Fibroblast of pulmonary artery (primary cell): ENCODE measurements around the gene GNAZ.
"Not testable (repeated sequence)": the region's sequence is repeated elsewhere in the genome, so short reads cannot be mapped to it uniquely, and the experiment has no call there.

Source experiments
- DNase-seq: peaks from one replicate; pipeline ENCODE4 v3.0.0-alpha.2; 2010; ENCODE audit warnings: low read depth
- H3K4me3 ChIP-seq: replicated peaks from 2 replicates; pipeline ENCODE4 v1.5.1; 2011; ENCODE audit warnings: low read depth, mild to moderate bottlenecking, control low read depth, low read length, moderate library complexity
- TF ChIP-seq, protein P1 (sequence below): IDR thresholded peaks from 2 replicates; pipeline ENCODE4 v1.5.1; 2011; ENCODE audit warnings: mild to moderate bottlenecking, control low read depth, low read length, inconsistent platforms; ENCODE audit errors: missing control alignments

The GNAZ gene

DNA sequence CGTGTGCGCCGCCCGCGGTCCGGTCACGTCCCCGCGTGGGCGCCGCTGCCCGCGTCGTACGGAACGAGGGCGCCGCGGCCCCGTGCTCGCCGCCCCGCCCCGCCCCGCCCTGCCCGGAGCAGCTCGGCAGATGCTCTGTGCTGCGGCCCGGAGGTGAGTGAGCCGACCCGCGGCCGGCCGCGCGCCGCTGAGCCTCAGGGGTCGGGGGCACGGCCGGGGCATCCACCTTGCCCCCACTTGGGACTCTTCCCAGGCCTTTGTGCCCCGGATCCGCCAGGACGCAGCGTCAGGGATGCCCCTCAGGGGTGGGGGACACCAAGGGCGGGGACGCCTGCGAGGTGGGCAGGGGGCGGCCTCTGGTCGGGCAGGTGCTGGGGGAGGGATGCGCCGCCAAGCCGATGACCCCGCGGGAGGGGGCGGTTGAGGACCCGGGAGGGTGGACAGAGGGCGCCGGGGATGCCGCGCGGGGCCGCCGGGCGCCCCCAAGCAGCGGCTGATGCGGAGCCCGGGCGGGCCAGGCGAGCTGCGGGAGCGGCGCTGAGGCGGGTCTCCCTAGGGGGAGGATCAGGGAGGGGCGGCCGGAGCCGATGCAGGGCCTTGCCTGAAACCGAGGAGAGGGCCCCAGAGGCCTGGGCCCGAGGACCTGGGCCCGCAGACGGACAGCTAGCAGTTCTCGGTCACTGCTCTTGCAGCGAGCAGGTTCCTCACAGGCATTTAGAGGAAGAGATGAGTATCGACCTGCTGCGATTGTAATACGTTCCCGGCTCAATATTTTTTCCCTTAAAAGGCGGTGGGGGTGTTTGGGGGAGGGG is at the start of gene GNAZ:
GNAZ (plus strand) TSS at position 102 of the 812 bp plus-strand sequence. CDS start 25,177 bp downstream, outside the sequence.
- peak within 1 kb of the TSS; percentile 55 for H3K4me3 ChIP-seq
- no peak for DNase-seq
- TF ChIP-seq, protein P1, sequence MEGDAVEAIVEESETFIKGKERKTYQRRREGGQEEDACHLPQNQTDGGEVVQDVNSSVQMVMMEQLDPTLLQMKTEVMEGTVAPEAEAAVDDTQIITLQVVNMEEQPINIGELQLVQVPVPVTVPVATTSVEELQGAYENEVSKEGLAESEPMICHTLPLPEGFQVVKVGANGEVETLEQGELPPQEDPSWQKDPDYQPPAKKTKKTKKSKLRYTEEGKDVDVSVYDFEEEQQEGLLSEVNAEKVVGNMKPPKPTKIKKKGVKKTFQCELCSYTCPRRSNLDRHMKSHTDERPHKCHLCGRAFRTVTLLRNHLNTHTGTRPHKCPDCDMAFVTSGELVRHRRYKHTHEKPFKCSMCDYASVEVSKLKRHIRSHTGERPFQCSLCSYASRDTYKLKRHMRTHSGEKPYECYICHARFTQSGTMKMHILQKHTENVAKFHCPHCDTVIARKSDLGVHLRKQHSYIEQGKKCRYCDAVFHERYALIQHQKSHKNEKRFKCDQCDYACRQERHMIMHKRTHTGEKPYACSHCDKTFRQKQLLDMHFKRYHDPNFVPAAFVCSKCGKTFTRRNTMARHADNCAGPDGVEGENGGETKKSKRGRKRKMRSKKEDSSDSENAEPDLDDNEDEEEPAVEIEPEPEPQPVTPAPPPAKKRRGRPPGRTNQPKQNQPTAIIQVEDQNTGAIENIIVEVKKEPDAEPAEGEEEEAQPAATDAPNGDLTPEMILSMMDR = no peak

DNA sequence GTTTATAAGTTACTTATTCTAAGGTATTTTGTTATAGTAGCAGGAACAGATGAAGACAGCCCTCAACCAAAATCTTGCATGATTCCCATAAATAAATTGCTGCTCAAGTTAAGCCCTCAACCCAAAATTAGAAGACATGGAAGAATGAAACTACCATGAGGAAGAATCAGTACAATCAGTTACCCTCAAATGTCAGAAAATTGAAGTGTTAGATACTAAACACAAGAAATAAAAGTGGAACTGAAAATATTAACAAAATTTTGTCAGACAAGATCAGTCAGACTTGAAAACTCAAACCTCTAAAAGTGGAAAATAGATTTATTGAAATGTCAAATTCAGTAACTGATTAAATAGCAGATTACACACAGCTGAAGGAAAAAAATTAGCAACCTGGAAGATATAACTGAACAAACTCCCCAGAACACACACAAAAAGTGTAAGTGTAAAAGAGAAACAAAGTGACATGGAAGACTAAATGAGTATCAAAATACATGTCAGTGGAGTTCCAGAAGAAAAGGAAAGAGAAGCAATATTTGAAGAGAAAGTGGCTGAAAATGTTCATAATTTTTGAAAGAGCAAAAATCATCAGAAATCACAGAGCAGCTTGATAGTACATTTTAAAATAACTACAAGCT is 49.5 kb upstream of the GNAZ start:
- H3K4me3 ChIP-seq = no peak overlapping the region
- DNase-seq = no peak
- TF ChIP-seq, protein P1 = no peak

DNA sequence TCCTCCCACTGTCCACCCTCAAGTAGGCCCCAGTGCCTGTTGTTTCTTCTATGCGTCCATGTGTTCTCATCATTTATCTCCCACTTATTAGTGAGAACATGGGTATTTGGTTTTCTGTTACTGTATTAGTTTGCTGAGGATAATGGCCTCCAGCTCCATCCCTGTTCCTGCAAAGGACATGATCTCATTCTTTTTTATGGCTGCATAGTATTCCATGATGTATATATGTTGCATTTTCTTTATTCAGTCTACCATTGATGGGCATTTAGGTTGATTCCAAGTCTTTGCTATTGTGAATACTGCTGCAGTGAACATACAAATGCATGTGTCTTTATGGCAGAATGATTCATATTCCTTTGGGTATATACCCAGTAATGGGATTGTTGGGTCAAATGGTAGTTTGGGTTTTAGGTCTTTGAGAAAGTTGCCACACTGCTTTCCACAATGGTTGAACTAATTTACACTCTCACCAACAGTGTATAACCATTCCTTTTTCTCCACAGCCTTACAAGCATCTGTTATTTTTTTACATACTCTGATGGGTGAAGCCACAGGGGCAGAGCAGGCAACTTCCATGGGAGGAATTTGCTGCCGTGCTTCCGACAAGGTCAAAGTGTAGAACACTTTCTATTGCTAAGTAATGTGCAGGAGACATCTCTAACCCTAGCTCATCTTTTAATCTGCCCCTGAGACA is 48.5 kb upstream of the GNAZ start:
- H3K4me3 ChIP-seq, DNase-seq: not testable (repeated sequence)

DNA sequence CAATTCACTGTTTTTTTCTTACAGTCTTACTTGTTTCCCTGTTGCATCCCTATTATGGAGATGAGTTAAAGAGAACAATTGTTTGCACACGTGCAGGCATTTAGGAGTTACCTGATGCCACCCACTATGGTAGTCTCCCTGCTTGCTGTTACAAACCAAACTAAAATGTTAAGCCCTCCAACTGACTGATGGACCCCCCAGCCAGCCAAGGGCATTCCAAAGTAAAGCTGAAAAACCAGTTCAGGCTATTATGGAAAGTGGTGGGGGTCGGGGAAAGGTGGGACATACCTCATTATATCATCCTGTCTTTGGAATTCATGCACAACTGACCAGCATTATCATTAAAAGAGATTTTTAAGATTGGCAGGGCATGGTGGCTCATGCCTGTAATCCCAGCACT is 47.0 kb upstream of the GNAZ start:
- no peak overlapping the region for H3K4me3 ChIP-seq
- TF ChIP-seq, protein P1 = no peak
- DNase-seq = no peak

DNA sequence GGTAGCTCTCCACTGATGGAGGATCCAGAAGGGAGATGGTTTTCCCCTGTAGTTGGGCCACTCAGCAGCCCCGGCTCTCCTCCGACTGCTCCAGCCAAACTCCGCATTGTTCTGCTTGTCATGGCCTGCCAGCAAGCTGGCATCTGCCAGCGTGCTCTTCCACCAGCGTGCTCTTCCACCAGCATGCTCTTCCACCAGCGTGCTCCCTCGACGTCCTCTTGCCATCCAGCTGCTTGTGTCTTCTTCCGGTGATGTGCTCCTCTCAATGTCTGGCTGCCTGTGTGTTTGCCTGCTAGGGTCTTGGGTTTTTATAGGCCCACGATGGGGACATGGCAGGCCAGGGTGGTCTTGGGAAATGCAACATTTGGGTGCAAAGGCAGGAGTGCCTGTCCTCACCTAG is 43.5 kb upstream of the GNAZ start:
- TF ChIP-seq, protein P1 = no peak
- H3K4me3 ChIP-seq = no peak overlapping the region
- no peak for DNase-seq

DNA sequence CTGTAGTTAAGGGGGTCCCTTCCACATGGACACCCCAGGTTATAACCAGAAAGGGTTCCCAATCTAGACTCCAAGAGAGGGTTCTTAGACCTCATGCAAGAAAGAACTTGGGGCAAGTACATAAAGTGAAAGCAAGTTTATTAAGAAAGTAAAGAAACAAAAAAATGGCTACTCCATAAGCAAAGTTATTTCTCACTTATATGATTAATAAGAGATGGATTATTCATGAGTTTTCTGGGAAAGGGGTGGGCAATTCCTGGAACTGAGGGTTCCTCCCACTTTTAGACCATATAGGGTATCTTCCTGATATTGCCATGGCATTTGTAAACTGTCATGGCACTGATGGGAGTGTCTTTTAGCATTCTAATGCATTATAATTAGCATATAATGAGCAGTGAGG is 42.5 kb upstream of the GNAZ start:
- DNase-seq, H3K4me3 ChIP-seq: not testable (repeated sequence)

DNA sequence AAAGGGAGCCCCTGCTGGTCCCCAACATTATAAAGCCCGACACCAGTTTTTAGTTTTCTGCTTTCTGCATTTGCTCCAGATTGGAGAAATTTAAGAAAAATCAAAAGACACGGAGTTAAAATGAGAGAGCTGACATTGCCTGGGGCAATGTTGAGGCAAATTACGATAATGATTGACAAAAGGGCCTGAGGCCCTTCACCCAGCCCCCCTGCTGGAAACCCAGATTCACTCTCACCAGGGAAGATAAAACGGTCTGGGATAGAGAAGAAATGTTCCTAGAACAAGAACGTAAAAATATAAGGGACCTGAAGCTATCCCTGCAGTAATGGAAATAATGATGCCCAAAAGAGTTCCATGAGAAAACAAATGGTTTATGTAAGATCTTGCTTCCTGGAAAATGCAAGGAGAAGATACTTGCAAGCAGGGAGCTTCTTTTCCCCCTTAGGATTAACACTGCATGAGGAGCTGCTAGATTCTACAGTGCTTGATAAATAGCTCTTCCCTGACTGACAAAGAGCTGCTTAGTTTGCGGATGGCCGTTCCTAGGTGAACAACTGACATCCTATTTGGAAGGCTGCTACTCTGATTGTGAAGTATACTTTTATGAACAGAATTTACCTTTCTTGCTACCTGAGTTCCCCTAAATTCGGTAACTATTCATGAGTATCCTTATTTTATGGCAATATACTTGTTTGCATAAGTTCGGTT is 40.6 kb upstream of the GNAZ start:
- no peak for DNase-seq
- TF ChIP-seq, protein P1 = no peak
- no peak overlapping the region for H3K4me3 ChIP-seq
